ENCODE results near the gene GNA14.

- no peak for TF ChIP-seq POLR2A (IDR thresholded peaks at IDR 0.05; ENCODE audit: low read length)
- no peak for TF ChIP-seq GATA1 (IDR thresholded peaks at IDR 0.05; ENCODE audit: low read depth, low read length)
These were observed 186.1 kb downstream of the GNA14 start for GRCh38 chr9:77462066-77462465.
